Kidney epithelial cell (primary cell): ENCODE results near the gene AK2. TPM values are rescaled to one million over a fixed set of nuclear protein-coding genes. Genes with fewer than 3 reads are reported as not detected.
"Not testable (repeated sequence)": the region's sequence is repeated elsewhere in the genome, so short reads cannot be mapped to it uniquely, and the experiment has no call there.

ENCODE experiments used
- DNase-seq: peaks from one replicate; pipeline ENCODE4 v3.0.0-alpha.2; 2010; ENCODE audit warnings: low read depth
- H3K27me3 ChIP-seq: 2 replicates; pipeline ENCODE4 v1.6.0; 2011; ENCODE audit warnings: low read length; ENCODE audit not compliant: control insufficient read depth, insufficient read depth
- H3K36me3 ChIP-seq: 2 replicates; pipeline ENCODE4 v1.5.1; 2011; ENCODE audit warnings: low read length; ENCODE audit not compliant: control insufficient read depth, insufficient read depth
- H3K4me3 ChIP-seq: 2 replicates; pipeline ENCODE4 v1.5.1; 2011; ENCODE audit warnings: low read depth, mild to moderate bottlenecking, control low read depth, low read length
- total RNA-seq: library from RNA; depleted of rRNA; stranded (reverse); fragments of >200 nt; gene quantifications from 2 replicates; pipeline ENCODE4 v1.2.3, GENCODE V29; 2015
- TF ChIP-seq, protein P1 (sequence below): IDR thresholded peaks from 2 replicates; pipeline ENCODE4 v1.5.1; 2011; ENCODE audit warnings: mild to moderate bottlenecking, moderate library complexity, low read length, control low read depth, inconsistent platforms; ENCODE audit not compliant: insufficient read depth, poor library complexity, severe bottlenecking

AK2 gene
- total RNA-seq, 1 donor from 2014 or later = 161 TPM

- no peak overlapping the region for H3K4me3 ChIP-seq
- H3K36me3 ChIP-seq = no peaks in the 10 kb centered on the region
- no peaks in the 10 kb centered on the region for H3K27me3 ChIP-seq
- no peak for DNase-seq
- TF ChIP-seq, protein P1, sequence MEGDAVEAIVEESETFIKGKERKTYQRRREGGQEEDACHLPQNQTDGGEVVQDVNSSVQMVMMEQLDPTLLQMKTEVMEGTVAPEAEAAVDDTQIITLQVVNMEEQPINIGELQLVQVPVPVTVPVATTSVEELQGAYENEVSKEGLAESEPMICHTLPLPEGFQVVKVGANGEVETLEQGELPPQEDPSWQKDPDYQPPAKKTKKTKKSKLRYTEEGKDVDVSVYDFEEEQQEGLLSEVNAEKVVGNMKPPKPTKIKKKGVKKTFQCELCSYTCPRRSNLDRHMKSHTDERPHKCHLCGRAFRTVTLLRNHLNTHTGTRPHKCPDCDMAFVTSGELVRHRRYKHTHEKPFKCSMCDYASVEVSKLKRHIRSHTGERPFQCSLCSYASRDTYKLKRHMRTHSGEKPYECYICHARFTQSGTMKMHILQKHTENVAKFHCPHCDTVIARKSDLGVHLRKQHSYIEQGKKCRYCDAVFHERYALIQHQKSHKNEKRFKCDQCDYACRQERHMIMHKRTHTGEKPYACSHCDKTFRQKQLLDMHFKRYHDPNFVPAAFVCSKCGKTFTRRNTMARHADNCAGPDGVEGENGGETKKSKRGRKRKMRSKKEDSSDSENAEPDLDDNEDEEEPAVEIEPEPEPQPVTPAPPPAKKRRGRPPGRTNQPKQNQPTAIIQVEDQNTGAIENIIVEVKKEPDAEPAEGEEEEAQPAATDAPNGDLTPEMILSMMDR = no peak
These were observed 38.6 kb downstream of the AK2 start for GRCh38 chr1:32998064-32998463.

DNA sequence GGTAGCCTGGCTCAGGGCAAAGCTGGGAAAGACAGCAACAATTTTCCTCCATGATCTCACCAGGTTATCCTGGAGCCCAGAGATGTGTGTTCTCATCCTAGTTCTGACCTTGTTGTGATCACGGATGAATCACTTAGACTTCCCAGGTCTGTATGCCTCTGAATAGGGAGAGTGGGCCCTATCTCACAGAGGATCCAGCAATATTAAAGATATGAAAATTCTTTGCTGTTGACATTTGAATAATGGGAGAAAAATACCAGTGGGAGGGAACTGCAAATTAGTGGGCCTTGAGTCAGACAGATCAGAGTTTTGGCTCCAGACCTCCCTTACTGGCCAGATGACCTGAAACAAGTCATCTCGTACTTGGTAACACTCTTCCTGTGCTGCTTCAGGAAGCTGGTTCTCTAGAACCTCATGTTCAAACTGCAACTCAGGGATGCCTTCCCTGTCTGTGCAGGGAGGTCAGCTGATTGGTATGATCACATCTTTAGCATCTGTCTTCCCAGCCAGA lies 39.2 kb downstream of the AK2 start:
- no peak for DNase-seq
- no peak overlapping the region for H3K4me3 ChIP-seq
- no peaks in the 10 kb centered on the region for H3K27me3 ChIP-seq
- no peaks in the 10 kb centered on the region for H3K36me3 ChIP-seq
- TF ChIP-seq, protein P1 = no peak

DNA sequence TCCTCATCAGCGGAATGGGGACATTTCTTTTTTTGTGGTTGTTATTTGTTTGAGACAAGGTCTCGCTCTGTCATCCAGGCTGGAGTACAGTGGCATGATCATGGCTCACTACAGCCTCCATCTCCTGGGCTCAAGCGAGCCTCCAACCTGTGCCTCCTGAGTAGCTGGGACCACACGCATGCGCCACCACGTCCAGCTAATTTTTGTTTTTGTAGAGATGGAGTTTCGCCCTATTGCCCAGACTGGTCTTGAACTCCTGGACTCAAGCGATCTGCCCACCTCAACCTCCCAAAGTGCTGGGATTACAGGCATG lies 43.4 kb downstream of the AK2 start:
- not testable (repeated sequence) for H3K4me3 ChIP-seq, H3K27me3 ChIP-seq, DNase-seq, H3K36me3 ChIP-seq

- H3K36me3 ChIP-seq = no peaks in the 10 kb centered on the region
- peak; percentile 94 for DNase-seq
- no peaks in the 10 kb centered on the region for H3K27me3 ChIP-seq
- H3K4me3 ChIP-seq = no peak overlapping the region
- TF ChIP-seq, protein P1 = no peak
These were observed 44.0 kb downstream of the AK2 start for GRCh38 chr1:32992489-32993323.

DNA sequence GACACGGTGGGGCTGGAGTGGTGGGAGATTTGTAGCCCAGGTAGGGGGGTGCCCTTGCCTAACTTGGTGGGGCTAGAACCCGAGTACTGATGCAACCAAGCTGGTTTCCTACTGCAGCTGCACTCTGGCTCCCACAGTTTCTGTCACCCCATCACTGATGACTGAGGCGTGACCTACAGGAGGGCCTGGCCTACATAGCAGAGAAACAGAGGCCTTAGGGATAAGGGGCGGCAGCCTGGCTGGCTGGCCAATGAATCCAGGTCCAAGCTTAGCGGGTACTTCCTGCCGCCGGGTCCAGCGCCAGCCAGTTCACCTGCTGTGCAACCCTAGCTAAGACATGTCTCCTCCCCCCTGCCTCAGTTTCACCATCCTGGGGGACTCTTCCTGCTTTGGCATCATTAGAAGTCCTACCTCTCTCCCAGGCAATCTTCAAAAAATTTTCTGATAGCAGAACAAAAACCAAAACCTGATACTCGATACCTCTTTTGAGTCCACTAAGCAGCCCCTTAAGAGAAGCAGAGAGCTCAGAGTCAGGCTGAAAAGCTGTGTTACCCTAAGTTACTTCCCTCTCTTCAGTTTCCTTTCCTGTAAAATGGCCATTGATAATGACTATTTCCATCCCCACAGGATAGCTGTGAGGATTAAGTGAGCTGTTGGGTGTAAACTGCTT lies 44.7 kb downstream of the AK2 start:
- Histone ChIP-seq H3K4me3 (no peak overlapping the region), H3K27me3 (no peaks in the 10 kb centered on the region), H3K36me3 (no peaks in the 10 kb centered on the region)
- TF ChIP-seq, protein P1 = no peak
- DNase-seq = no peak

GRCh38 chr1:32991386-32991785 lies 45.3 kb downstream of the AK2 start:
- TF ChIP-seq, protein P1 = no peak
- H3K27me3 ChIP-seq = no peaks in the 10 kb centered on the region
- no peak for DNase-seq
- H3K36me3 ChIP-seq = no peaks in the 10 kb centered on the region
- H3K4me3 ChIP-seq = no peak overlapping the region
